Smooth muscle cell (in vitro differentiated cells): Measurements from ENCODE around the gene ARHGAP31. TPM values are rescaled to one million over a fixed set of nuclear protein-coding genes. Genes with fewer than 3 reads are reported as not detected.
"Not testable (repeated sequence)": the region's sequence is repeated elsewhere in the genome, so short reads cannot be mapped to it uniquely, and the experiment has no call there.

Source experiments
- DNase-seq: peaks from one replicate; lab custom pipeline; 2025; ENCODE audit not compliant: unreplicated experiment; lab: John Stamatoyannopoulos, UW
- H2AFZ ChIP-seq: fragments of 200-600 bp; sonication (generic); 2 replicates; pipeline ENCODE4 v1.6.0; 2016; ENCODE audit warnings: antibody characterized with exemption, low read depth, mild to moderate bottlenecking
- H3F3A ChIP-seq: fragments of 200-600 bp; sonication (generic); 2 replicates; pipeline ENCODE4 v1.6.0; 2017; ENCODE audit warnings: antibody characterized with exemption, low read depth
- H3K27ac ChIP-seq: fragments of 200-600 bp; sonication (generic); 2 replicates; pipeline ENCODE4 v1.5.1; 2016; ENCODE audit warnings: low read depth, mild to moderate bottlenecking
- H3K27me3 ChIP-seq: fragments of 200-600 bp; sonication (generic); 2 replicates; pipeline ENCODE4 v1.6.1; 2016; ENCODE audit warnings: low read depth, mild to moderate bottlenecking
- H3K36me3 ChIP-seq: fragments of 200-600 bp; sonication (generic); 2 replicates; pipeline ENCODE4 v1.5.1; 2016; ENCODE audit warnings: low read depth
- H3K4me1 ChIP-seq: fragments of 200-600 bp; sonication (generic); 2 replicates; pipeline ENCODE4 v1.5.1; 2016; ENCODE audit warnings: low read depth
- H3K4me2 ChIP-seq: fragments of 200-600 bp; sonication (generic); 2 replicates; pipeline ENCODE4 v1.6.0; 2016; ENCODE audit warnings: mild to moderate bottlenecking
- H3K4me3 ChIP-seq: fragments of 200-600 bp; sonication (generic); 2 replicates; pipeline ENCODE4 v1.5.1; 2016; ENCODE audit warnings: mild to moderate bottlenecking
- H3K79me2 ChIP-seq: fragments of 200-600 bp; sonication (generic); 2 replicates; pipeline ENCODE4 v1.6.0; 2016; ENCODE audit warnings: low read depth, mild to moderate bottlenecking
- H3K9ac ChIP-seq: fragments of 200-600 bp; sonication (generic); 2 replicates; pipeline ENCODE4 v1.6.0; 2016; ENCODE audit warnings: low read depth
- H3K9me3 ChIP-seq: fragments of 200-600 bp; sonication (generic); replicated peaks from 2 replicates; pipeline ENCODE4 v1.5.1; 2016; ENCODE audit warnings: low read depth
- H4K20me1 ChIP-seq: fragments of 200-600 bp; sonication (generic); 2 replicates; pipeline ENCODE4 v1.6.0; 2016; ENCODE audit warnings: low read depth
- CTCF ChIP-seq: fragments of 200-600 bp; sonication (generic); IDR thresholded peaks from 2 replicates; pipeline ENCODE4 v1.5.1; 2017; ENCODE audit warnings: borderline replicate concordance, mild to moderate bottlenecking, antibody characterized with exemption; ENCODE audit not compliant: insufficient read depth, poor library complexity, severe bottlenecking
- WGBS: methylation state at CpG from one replicate; pipeline ENCODE4 v1.1.7; 2016; ENCODE audit warnings: low lambda C conversion rate; 5-methylcytosine and 5-hydroxymethylcytosine counted together
- polyA plus RNA-seq: library from polyadenylated mRNA; unstranded; fragments of >200 nt; fragmentation: Nextera tagmentation; extraction: Ambion mirVana; gene quantifications from 2 replicates; pipeline ENCODE4 v1.2.1, GENCODE V29; 2016
- total RNA-seq: library from RNA; depleted of rRNA; stranded (reverse); fragments of >200 nt; gene quantifications from 2 replicates; pipeline ENCODE4 v1.2.3, GENCODE V29; 2014

Gene ARHGAP31
- total and polyA plus RNA-seq, 2 experiments from 2014 or later = 6.1 to 10.9 TPM

GRCh38 chr3:119302697-119303551, 8.7 kb downstream of the ARHGAP31 start:
- Histone ChIP-seq H3K27ac (no peak overlapping the region), H3F3A (peaks cover 8% of the 10 kb centered on the region), H3K9me3 (no peaks in the 10 kb centered on the region), H3K36me3 (no peaks in the 10 kb centered on the region), H3K79me2 (peaks cover 65% of the 10 kb centered on the region), H2AFZ (no peak overlapping the region), H3K27me3 (no peaks in the 10 kb centered on the region), H3K4me2 (no peak overlapping the region), H3K9ac (no peak overlapping the region), H3K4me1 (peaks cover 7% of the 10 kb centered on the region), H4K20me1 (no peaks in the 10 kb centered on the region), H3K4me3 (no peak overlapping the region)
- TF ChIP-seq CTCF = no peak
- no peak for DNase-seq
- 80% methylated on average over 7 of the region's 7 CpGs for WGBS

GRCh38 chr3:119304201-119304713, 10.1 kb downstream of the ARHGAP31 start:
- WGBS = 23% methylated on average over 1 of the region's 1 CpG
- Histone ChIP-seq H3F3A (peaks cover 14% of the 10 kb centered on the region), H3K36me3 (no peaks in the 10 kb centered on the region), H2AFZ (no peak overlapping the region), H4K20me1 (no peaks in the 10 kb centered on the region), H3K27me3 (no peaks in the 10 kb centered on the region), H3K9ac (no peak overlapping the region), H3K27ac (peak overlapping the region; percentile 68), H3K79me2 (peaks cover 64% of the 10 kb centered on the region), H3K4me3 (no peak overlapping the region), H3K4me1 (peaks cover 7% of the 10 kb centered on the region), H3K9me3 (no peaks in the 10 kb centered on the region), H3K4me2 (peak overlapping the region; percentile 37)
- DNase-seq = no peak
- no peak for TF ChIP-seq CTCF

GRCh38 chr3:119305286-119305685, 11.1 kb downstream of the ARHGAP31 start:
- H3K27ac ChIP-seq = no peak overlapping the region
- no peak for DNase-seq
- H3K9ac ChIP-seq = no peak overlapping the region
- peaks cover 54% of the 10 kb centered on the region for H3K79me2 ChIP-seq
- peaks cover 21% of the 10 kb centered on the region for H3F3A ChIP-seq
- no peaks in the 10 kb centered on the region for H3K9me3 ChIP-seq
- no peak overlapping the region for H3K4me2 ChIP-seq
- H3K4me1 ChIP-seq = peaks cover 11% of the 10 kb centered on the region
- no peak for TF ChIP-seq CTCF
- H3K36me3 ChIP-seq = no peaks in the 10 kb centered on the region
- H4K20me1 ChIP-seq = no peaks in the 10 kb centered on the region
- no peak overlapping the region for H3K4me3 ChIP-seq
- no peaks in the 10 kb centered on the region for H3K27me3 ChIP-seq
- H2AFZ ChIP-seq = no peak overlapping the region
- WGBS = 85% methylated on average over 1 of the region's 1 CpG

DNA sequence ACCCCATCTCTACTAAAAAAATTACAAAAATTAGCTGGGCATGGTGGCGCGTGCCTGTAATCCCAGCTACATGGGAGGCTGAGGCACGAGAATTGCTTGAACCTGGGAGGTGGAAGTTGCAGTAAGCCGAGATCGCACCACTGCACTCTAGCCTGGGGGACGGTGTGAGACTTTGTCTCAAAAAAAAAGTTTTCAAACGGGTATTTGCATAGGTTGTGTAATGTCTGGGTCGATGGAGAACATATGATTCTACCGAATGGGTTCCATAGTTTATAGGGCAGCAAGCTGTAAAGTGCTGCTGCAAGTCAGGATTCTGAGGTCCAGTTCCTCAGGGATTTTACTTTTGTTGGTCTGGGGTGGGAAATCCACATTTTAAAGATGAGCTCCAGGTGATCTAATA, 12.2 kb downstream of the ARHGAP31 start:
- not testable (repeated sequence) for H3K36me3 ChIP-seq, H3K9ac ChIP-seq, H4K20me1 ChIP-seq, H3K27ac ChIP-seq, H3K4me3 ChIP-seq, H3K27me3 ChIP-seq, H3K9me3 ChIP-seq, H2AFZ ChIP-seq, H3K4me2 ChIP-seq, DNase-seq
- Histone ChIP-seq H3K79me2 (peaks cover 52% of the 10 kb centered on the region), H3F3A (peaks cover 26% of the 10 kb centered on the region), H3K4me1 (peaks cover 22% of the 10 kb centered on the region)
- WGBS = over 99% methylated on average over 9 of the region's 9 CpGs
